Ovary (tissue), 9 donors: ENCODE data around the gene MAST4. TPM values are rescaled to one million over a fixed set of nuclear protein-coding genes. Genes with fewer than 3 reads are reported as not detected.

Experiments used
- DNase-seq, 5 donors: peaks; one replicate each; pipeline ENCODE4 v3.0.0-alpha.2; 2019 to 2020
- H3K27ac ChIP-seq, 2 donors: fragments of 200-600 bp; one replicate each; pipeline versions ENCODE4 v1.5.1 to v1.8.0; 2019 to 2022
- H3K27me3 ChIP-seq: fragments of 200-600 bp; one replicate; pipeline ENCODE4 v1.8.0; 2022
- H3K36me3 ChIP-seq: fragments of 200-600 bp; sonication (generic); one replicate; pipeline ENCODE4 v1.5.1; 2019
- H3K4me1 ChIP-seq: one replicate; pipeline ENCODE4 v1.8.1; 2013; ENCODE audit warnings: mild to moderate bottlenecking, moderate library complexity; ENCODE audit not compliant: insufficient read depth
- H3K4me3 ChIP-seq: fragments of 200-600 bp; sonication (generic); one replicate; pipeline ENCODE4 v1.5.1; 2017
- H3K9me3 ChIP-seq, 2 donors: fragments of 200-600 bp in 1 of 2; sonication (generic) in 1 of 2; one replicate each; pipeline versions ENCODE4 v1.5.1 to v1.8.1; 2013 to 2019; ENCODE audit warnings: mild to moderate bottlenecking in 1 of 2, moderate library complexity in 1 of 2
- EP300 ChIP-seq: sonication (generic); formaldehyde crosslinking; IDR thresholded peaks from one replicate; pipeline ENCODE4 v1.6.1; 2017; ENCODE audit warnings: antibody characterized with exemption
- POLR2A ChIP-seq: fragments of 450-650 bp; IDR thresholded peaks from one replicate; pipeline ENCODE4 v1.6.1; 2017; ENCODE audit warnings: antibody characterized with exemption, mild to moderate bottlenecking, moderate library complexity
- WGBS, 3 donors: extraction: QIAGEN DNeasy Blood & Tissue Kit in 1 of 3; methylation state at CpG; one replicate each; pipeline versions ENCODE4 v1.1.5 to v1.1.7; 2013 to 2017; 5-methylcytosine and 5-hydroxymethylcytosine counted together
- intact Hi-C, 4 donors: fragments of 100-400 bp; cut with DNase I; formaldehyde crosslinking; loops; one replicate each; pipeline versions ENCODE4 v1.11.0 to v1.15.1; 2022 to 2023
- polyA plus RNA-seq, 2 donors: library from polyadenylated mRNA; stranded (reverse); fragments of 200-250 nt in 1 of 2; fragments of 350-450 nt in 1 of 2; fragmentation: Illumina TruSeq in 1 of 2; extraction: RNeasy Lipid Tissue Mini Kit (QIAGEN cat#74804) in 1 of 2; gene quantifications; one replicate each; pipeline ENCODE4 v1.2.3, GENCODE V29; 2013 to 2014
- total RNA-seq, 7 donors: library from RNA; depleted of rRNA in 2 of 7; stranded (reverse); fragments of >200 nt in 2 of 7; fragmentation: NEBNext Ultra II Directional in 3 of 7; extraction: Animal tissue kit (Norgen Biotek cat#: 25700) in 3 of 7; gene quantifications; one replicate each; pipeline versions ENCODE4 v1.1.0 to v1.2.4, GENCODE V29; 2016 to 2023
- TF ChIP-seq, protein P1 (sequence below), 3 donors: fragments of 450-650 bp in 2 of 3; fragments of 200-600 bp in 1 of 3; IDR thresholded peaks; one replicate each; pipeline versions ENCODE4 v1.5.1 to v1.8.0; 2016 to 2022; ENCODE audit warnings: antibody characterized with exemption in 3 of 3, mild to moderate bottlenecking in 1 of 3
- donor health status: DM: no; HTN: no; CAD: no; lungs with moderate emphysema.
- donor health status: DM: no; HTN: no; CAD: no.
- donor health status: Bipolar disorder and iron deficiency.
- donor health status: DM: yes; HTN: yes; CAD: no.
- donor health status: DM: no; HTN: no; CAD: no.
- donor health status: DM: yes; HTN: yes; CAD: no.

MAST4 gene
- total and polyA plus RNA-seq, 9 donors: 11.6 to 86.3 (median 57.6) TPM

DNA sequence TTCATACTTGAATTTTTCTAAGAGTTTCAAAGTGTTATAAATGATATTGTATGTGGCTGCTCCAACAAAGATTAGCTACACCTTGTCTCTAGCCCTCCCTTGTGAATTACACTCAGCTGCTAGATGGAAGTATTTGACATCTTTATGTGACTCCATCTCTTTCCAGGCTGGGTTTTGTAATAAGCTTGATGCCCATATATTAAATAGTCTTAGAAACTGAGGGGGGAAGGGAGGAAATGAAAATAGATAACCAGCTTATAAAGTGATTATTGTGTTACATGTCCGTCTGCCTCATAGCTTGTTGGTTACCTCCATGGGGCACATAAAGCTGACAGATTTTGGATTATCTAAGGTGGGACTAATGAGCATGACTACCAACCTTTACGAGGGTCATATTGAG, 537.0 kb downstream of the MAST4 start:
- no peaks in the 10 kb centered on the region for H3K9me3 ChIP-seq

DNA sequence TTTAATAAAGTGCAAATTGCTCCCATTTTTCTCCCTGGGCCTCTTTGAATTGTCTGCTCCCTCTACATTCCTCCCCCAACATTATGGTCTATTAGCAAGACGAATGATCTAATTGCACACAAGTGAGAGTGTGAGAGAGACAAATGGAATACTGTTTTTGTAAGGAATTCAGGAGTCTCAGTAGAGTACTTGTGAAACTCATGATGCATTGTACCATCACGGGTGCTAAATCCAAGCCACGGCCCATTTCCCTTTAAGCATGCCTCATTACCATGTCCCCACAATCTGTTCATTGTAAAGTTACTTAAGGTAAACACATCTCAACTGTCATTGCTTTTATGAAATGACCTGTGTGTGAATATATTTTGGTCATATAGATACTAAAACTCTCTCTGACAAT, 537.6 kb downstream of the MAST4 start:
- no peak for DNase-seq
- TF ChIP-seq, protein P1, sequence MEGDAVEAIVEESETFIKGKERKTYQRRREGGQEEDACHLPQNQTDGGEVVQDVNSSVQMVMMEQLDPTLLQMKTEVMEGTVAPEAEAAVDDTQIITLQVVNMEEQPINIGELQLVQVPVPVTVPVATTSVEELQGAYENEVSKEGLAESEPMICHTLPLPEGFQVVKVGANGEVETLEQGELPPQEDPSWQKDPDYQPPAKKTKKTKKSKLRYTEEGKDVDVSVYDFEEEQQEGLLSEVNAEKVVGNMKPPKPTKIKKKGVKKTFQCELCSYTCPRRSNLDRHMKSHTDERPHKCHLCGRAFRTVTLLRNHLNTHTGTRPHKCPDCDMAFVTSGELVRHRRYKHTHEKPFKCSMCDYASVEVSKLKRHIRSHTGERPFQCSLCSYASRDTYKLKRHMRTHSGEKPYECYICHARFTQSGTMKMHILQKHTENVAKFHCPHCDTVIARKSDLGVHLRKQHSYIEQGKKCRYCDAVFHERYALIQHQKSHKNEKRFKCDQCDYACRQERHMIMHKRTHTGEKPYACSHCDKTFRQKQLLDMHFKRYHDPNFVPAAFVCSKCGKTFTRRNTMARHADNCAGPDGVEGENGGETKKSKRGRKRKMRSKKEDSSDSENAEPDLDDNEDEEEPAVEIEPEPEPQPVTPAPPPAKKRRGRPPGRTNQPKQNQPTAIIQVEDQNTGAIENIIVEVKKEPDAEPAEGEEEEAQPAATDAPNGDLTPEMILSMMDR (IDR thresholded peaks at IDR 0.05): no peak
- TF ChIP-seq POLR2A (no peak), EP300 (no peak)
- Histone ChIP-seq H3K36me3 (no peaks in the 10 kb centered on the region), H3K9me3 (no peaks in the 10 kb centered on the region), H3K4me3 (no peak overlapping the region), H3K27ac (no peak overlapping the region), H3K27me3 (no peaks in the 10 kb centered on the region), H3K4me1 (no peaks in the 10 kb centered on the region)
- WGBS, 3 donors: 87 to 96% (median 92%) methylated on average over 3 of the region's 3 CpGs
- intact Hi-C loops: no loop called here

More for the DNA sequence above, 537.0 kb downstream of the MAST4 start:
- TF ChIP-seq POLR2A: no peak
- no peak for TF ChIP-seq EP300
- TF ChIP-seq, protein P1 (IDR thresholded peaks at IDR 0.05): no peak
- no peak overlapping the region for H3K4me3 ChIP-seq
- WGBS, 3 donors: 50 to 51% (median 51%) methylated on average over 2 of the region's 2 CpGs
- H3K27ac ChIP-seq: no peak overlapping the region
- intact Hi-C loops: no loop called here
- no peak for DNase-seq
- no peaks in the 10 kb centered on the region for H3K36me3 ChIP-seq
- no peaks in the 10 kb centered on the region for H3K27me3 ChIP-seq
- H3K4me1 ChIP-seq: no peaks in the 10 kb centered on the region

GRCh38 chr5:67135381-67135984, 539.3 kb downstream of the MAST4 start:
- no peaks in the 10 kb centered on the region for H3K9me3 ChIP-seq
- H3K4me3 ChIP-seq: no peak overlapping the region
- intact Hi-C loops: no loop called here
- DNase-seq: no peak
- no peaks in the 10 kb centered on the region for H3K27me3 ChIP-seq
- H3K4me1 ChIP-seq: no peaks in the 10 kb centered on the region
- no peaks in the 10 kb centered on the region for H3K36me3 ChIP-seq
- H3K27ac ChIP-seq: no peak overlapping the region
- TF ChIP-seq EP300 (no peak), POLR2A (no peak)
- TF ChIP-seq, protein P1 (IDR thresholded peaks at IDR 0.05): no peak
- 68 to 81% (median 79%) methylated on average over 6 of the region's 6 CpGs for WGBS, 3 donors

DNA sequence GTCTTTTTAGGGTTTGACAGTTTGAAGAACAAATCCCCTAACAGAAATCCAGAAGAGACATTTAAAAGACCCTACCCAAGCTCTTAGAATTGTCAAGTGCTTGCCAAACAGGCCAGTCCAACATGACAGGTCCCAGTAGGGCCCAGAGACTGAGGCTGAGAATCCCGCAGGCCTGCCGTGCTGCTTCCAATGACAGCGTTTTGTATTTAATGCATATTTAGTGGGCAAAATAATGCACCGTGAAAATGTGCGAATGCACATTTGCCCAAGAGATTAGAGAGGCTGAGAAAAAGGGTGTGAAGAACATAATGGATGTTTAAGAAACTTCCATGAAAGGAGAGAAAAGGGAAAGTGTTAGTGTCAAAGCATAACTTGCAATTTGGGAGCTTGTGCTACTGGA, 542.8 kb downstream of the MAST4 start:
- WGBS, 3 donors: 95 to 97% (median 97%) methylated on average over 5 of the region's 5 CpGs
- Histone ChIP-seq H3K4me1 (no peaks in the 10 kb centered on the region), H3K4me3 (no peak overlapping the region), H3K36me3 (no peaks in the 10 kb centered on the region), H3K27me3 (no peaks in the 10 kb centered on the region), H3K9me3 (no peaks in the 10 kb centered on the region), H3K27ac (no peak overlapping the region)
- TF ChIP-seq, protein P1 (IDR thresholded peaks at IDR 0.05): no peak
- TF ChIP-seq POLR2A: no peak
- no peak for TF ChIP-seq EP300
- intact Hi-C loops: no loop called here
- no peak for DNase-seq
